Stimulated activated CD4-positive, alpha-beta T cell treated with anti-CD3 and anti-CD28 coated beads, Interleukin-4, amount 100 ng/mL, for 1 hour (primary cell): ENCODE results near the gene PDE2A.

Experiments
- DNase-seq: peaks from one replicate; pipeline ENCODE4 v3.0.0-alpha.2; 2020

Gene PDE2A

GRCh38 chr11:72534371-72535193 lies 139.6 kb downstream of the PDE2A start:
- DNase-seq: no peak

GRCh38 chr11:72529068-72529467 lies 145.2 kb downstream of the PDE2A start:
- DNase-seq: no peak

GRCh38 chr11:72528121-72528520 lies 146.1 kb downstream of the PDE2A start:
- DNase-seq: no peak
